Measurements from ENCODE around the gene MACF1.

GRCh38 chr1:39529901-39530535 lies 325.5 kb downstream of the MACF1 start:
- TF ChIP-seq POLR2A (IDR thresholded peaks at IDR 0.05) (no peak), POLR2AphosphoS5 (IDR thresholded peaks at IDR 0.05) (no peak)
